Tibial nerve (tissue), 4 donors: Measurements from ENCODE around the gene ZNF496.

Experiments
- EP300 ChIP-seq, 2 donors: sonication (generic); formaldehyde crosslinking; IDR thresholded peaks; one replicate each; pipeline ENCODE4 v1.6.1; 2017; ENCODE audit warnings: antibody characterized with exemption in 2 of 2, mild to moderate bottlenecking in 1 of 2
- TF ChIP-seq, protein P1 (sequence below), 5 experiments: fragments of 200-600 bp in 3 of 5; fragments of 450-650 bp in 2 of 5; sonication (generic) in 3 of 5; IDR thresholded peaks; one replicate each; pipeline ENCODE4 v1.5.1; 2016 to 2019; ENCODE audit warnings: antibody characterized with exemption in 5 of 5, mild to moderate bottlenecking in 3 of 5, moderate library complexity in 2 of 5

DNA sequence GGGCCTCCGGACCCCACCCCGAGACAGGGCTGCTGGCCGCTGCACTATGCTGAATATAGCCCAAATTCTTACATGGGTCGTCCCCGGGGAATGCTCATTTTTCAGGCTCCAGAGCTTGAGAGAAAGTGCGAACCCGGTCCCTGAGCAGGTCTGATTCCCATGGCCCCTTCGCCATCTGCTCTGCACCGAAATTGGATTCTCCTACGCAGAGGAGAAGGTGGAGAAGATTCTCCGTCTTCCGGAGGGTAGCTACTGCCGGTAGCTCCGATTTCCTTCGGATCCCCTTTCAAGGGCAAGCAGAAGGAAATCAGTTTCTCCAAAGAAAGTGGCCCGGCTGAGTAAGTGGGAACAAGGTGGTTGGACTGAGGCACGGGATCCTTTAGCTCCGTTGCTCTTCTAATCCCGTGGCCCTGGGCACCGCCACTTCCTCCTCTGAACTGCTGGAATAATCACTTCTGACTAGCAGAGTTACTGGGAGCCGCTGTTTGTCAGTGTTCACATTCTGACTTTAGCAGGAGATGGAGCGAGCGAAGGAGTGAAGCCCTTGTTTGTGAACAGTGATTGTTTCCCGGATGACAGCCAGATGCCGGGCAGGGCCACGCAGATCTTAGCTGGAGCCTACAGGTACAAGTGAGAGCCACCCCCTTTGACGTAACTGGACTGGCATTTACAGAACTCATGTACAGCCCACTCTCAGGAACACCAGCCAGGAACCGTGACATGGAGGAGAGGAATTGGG lies 1.1 kb upstream of the ZNF496 start:
- no peak for TF ChIP-seq EP300 (IDR thresholded peaks at IDR 0.05)
- TF ChIP-seq, protein P1, sequence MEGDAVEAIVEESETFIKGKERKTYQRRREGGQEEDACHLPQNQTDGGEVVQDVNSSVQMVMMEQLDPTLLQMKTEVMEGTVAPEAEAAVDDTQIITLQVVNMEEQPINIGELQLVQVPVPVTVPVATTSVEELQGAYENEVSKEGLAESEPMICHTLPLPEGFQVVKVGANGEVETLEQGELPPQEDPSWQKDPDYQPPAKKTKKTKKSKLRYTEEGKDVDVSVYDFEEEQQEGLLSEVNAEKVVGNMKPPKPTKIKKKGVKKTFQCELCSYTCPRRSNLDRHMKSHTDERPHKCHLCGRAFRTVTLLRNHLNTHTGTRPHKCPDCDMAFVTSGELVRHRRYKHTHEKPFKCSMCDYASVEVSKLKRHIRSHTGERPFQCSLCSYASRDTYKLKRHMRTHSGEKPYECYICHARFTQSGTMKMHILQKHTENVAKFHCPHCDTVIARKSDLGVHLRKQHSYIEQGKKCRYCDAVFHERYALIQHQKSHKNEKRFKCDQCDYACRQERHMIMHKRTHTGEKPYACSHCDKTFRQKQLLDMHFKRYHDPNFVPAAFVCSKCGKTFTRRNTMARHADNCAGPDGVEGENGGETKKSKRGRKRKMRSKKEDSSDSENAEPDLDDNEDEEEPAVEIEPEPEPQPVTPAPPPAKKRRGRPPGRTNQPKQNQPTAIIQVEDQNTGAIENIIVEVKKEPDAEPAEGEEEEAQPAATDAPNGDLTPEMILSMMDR (IDR thresholded peaks at IDR 0.05): no peak
